HEK293 (cell line): ENCODE results near the gene KCNAB2.

Experiments used
- CTCF ChIA-PET: fragments of 350-600 bp; formaldehyde crosslinking; extraction: SDS; loops from one replicate; lab custom pipeline; 2021; ENCODE audit warnings: antibody characterized with exemption; lab: Yijun Ruan, JAX
- POLR2A ChIA-PET: fragments of 300-600 bp; formaldehyde crosslinking; extraction: SDS; loops from one replicate; lab custom pipeline; 2020; ENCODE audit warnings: antibody characterized with exemption, inconsistent platforms; lab: Yijun Ruan, JAX
- H3K27ac ChIP-seq: fragments of 200-500 bp; sonication (Bioruptor generic); 2 replicates; pipeline ENCODE4 v1.5.1; 2014; ENCODE audit warnings: low read depth, low read length, control low read depth, inconsistent platforms; ENCODE audit errors: extremely low read depth
- H3K36me3 ChIP-seq, 2 experiments: fragments of 200-500 bp in 1 of 2; sonication (Bioruptor generic) in 1 of 2; 1 replicate in 1 of 2; 2 replicates in 1 of 2; pipeline ENCODE4 v1.5.1; 2014 to 2017; ENCODE audit warnings: inconsistent platforms in 2 of 2, low read length in 2 of 2; ENCODE audit not compliant: control insufficient read depth in 2 of 2, insufficient read depth in 1 of 2
- H3K4me1 ChIP-seq: fragments of 200-500 bp; sonication (Bioruptor generic); 2 replicates; pipeline ENCODE4 v1.5.1; 2014; ENCODE audit warnings: mild to moderate bottlenecking, low read length, inconsistent platforms; ENCODE audit not compliant: control insufficient read depth, insufficient read depth
- H3K4me3 ChIP-seq: 2 replicates; pipeline ENCODE4 v1.5.1; 2011; ENCODE audit warnings: low read depth, mild to moderate bottlenecking, control low read depth, low read length, moderate library complexity
- H3K9me3 ChIP-seq: fragments of 200-500 bp; sonication (Bioruptor generic); 2 replicates; pipeline ENCODE4 v1.5.1; 2014; ENCODE audit warnings: low read depth, low read length, inconsistent platforms; ENCODE audit not compliant: control insufficient read depth, insufficient read depth
- GLIS1 ChIP-seq: fragments of 450-650 bp; formaldehyde crosslinking; IDR thresholded peaks from 2 replicates; pipeline ENCODE4 v1.5.1; 2016; ENCODE audit warnings: missing biosample characterization, missing genetic modification characterization
- HOXA7 ChIP-seq: sonication (generic); formaldehyde crosslinking; IDR thresholded peaks from 2 replicates; pipeline ENCODE4 v1.8.1; 2022; ENCODE audit warnings: missing genetic modification reagents, borderline replicate concordance
- KLF7 ChIP-seq: fragments of 450-650 bp; formaldehyde crosslinking; IDR thresholded peaks from 2 replicates; pipeline ENCODE4 v1.5.1; 2016; ENCODE audit warnings: missing biosample characterization, missing genetic modification characterization, borderline replicate concordance
- MZF1 ChIP-seq: fragments of 450-650 bp; formaldehyde crosslinking; IDR thresholded peaks from 2 replicates; pipeline ENCODE4 v1.5.1; 2017; ENCODE audit warnings: missing biosample characterization, missing genetic modification characterization, borderline replicate concordance
- SP2 ChIP-seq: fragments of 450-650 bp; formaldehyde crosslinking; IDR thresholded peaks from 2 replicates; pipeline ENCODE4 v1.5.1; 2016; ENCODE audit warnings: missing biosample characterization, missing genetic modification characterization
- ZFP69B ChIP-seq: fragments of 450-650 bp; formaldehyde crosslinking; IDR thresholded peaks from 2 replicates; pipeline ENCODE4 v1.5.1; 2016; ENCODE audit warnings: missing biosample characterization, missing genetic modification characterization
- ZNF112 ChIP-seq: fragments of 450-650 bp; formaldehyde crosslinking; IDR thresholded peaks from 2 replicates; pipeline ENCODE4 v1.5.0; 2017; ENCODE audit warnings: missing biosample characterization, missing genetic modification characterization
- ZNF174 ChIP-seq: fragments of 450-650 bp; formaldehyde crosslinking; IDR thresholded peaks from 2 replicates; pipeline ENCODE4 v1.5.0; 2017; ENCODE audit warnings: missing biosample characterization, mild to moderate bottlenecking, missing genetic modification characterization
- ZNF184 ChIP-seq: fragments of 450-650 bp; IDR thresholded peaks from 2 replicates; pipeline ENCODE4 v1.5.1; 2018; ENCODE audit warnings: missing biosample characterization, mild to moderate bottlenecking, missing genetic modification characterization
- ZNF248 ChIP-seq: fragments of 450-650 bp; formaldehyde crosslinking; IDR thresholded peaks from 2 replicates; pipeline ENCODE4 v1.5.1; 2017; ENCODE audit warnings: missing biosample characterization, missing genetic modification characterization
- ZNF529 ChIP-seq: fragments of 450-650 bp; formaldehyde crosslinking; IDR thresholded peaks from 2 replicates; pipeline ENCODE4 v1.5.1; 2017; ENCODE audit warnings: missing genetic modification characterization, missing biosample characterization; ENCODE audit not compliant: insufficient replicate concordance
- ZNF558 ChIP-seq: fragments of 450-650 bp; formaldehyde crosslinking; IDR thresholded peaks from 2 replicates; pipeline ENCODE4 v1.5.1; 2016; ENCODE audit warnings: missing biosample characterization, missing genetic modification characterization
- ZNF785 ChIP-seq: fragments of 450-650 bp; formaldehyde crosslinking; IDR thresholded peaks from 2 replicates; pipeline ENCODE4 v1.5.1; 2016; ENCODE audit warnings: missing biosample characterization, missing genetic modification characterization

The KCNAB2 gene

DNA sequence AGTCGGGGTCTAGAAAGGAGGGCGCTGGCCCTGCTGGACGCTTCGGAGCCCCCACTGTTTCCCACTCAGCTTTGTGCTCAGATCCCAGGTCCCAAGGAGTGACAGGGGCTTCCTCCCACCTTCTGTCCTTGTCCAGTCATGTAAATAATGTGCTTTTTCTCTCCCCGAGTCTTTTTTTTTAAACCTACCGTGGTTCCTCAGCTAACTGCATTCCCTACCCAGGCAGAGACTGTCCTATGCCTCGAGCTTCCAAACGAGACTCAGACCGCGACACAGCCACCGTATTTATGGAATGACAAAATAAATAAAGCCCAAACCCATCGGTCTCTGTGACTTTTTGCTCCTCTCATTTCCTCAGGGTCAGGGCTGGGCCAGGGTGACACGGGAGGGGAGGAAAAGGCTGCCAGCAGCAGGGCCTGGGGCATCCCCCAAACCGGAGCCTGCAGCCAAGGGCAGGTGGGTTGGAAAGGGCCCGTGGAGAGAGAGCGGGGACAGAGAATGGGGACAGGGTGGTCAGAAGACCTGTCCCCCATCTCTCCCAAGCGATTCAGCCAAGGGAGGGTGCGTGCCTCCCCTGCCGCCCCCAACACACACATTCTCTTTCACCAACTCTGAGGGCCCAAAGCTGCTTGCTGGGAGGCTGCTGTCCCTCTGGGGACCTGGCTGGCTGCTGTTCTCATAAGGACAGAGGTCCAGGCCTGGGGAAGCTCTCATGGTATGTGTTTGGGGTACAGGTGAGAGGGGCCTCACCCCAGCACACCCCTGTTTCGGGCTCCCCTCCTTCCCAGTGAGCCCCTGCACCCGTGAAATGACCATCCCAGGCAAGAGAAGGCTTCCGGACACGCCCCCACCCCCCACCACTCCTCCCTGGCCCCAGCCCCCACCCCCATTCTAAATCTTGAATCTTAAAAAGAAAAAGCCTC is 55.4 kb downstream of the KCNAB2 start:
- Histone ChIP-seq H3K4me3 (no peak overlapping the region), H3K36me3 (no peaks in the 10 kb centered on the region), H3K9me3 (no peaks in the 10 kb centered on the region)
- TF ChIP-seq ZNF248 (tag by site-specific recombination) = no peak
- TF ChIP-seq, all 188 proteins: peak for 0
- Histone ChIP-seq H3K4me1 (no peaks in the 10 kb centered on the region), H3K27ac (no peak overlapping the region)
- CTCF ChIA-PET = interaction anchor here (0.9 kb wide), 1 partner anchor 66 kb away, joined by 3 read pairs; no protein-coding TSS in a partner anchor
- POLR2A ChIA-PET = no interaction called here

DNA sequence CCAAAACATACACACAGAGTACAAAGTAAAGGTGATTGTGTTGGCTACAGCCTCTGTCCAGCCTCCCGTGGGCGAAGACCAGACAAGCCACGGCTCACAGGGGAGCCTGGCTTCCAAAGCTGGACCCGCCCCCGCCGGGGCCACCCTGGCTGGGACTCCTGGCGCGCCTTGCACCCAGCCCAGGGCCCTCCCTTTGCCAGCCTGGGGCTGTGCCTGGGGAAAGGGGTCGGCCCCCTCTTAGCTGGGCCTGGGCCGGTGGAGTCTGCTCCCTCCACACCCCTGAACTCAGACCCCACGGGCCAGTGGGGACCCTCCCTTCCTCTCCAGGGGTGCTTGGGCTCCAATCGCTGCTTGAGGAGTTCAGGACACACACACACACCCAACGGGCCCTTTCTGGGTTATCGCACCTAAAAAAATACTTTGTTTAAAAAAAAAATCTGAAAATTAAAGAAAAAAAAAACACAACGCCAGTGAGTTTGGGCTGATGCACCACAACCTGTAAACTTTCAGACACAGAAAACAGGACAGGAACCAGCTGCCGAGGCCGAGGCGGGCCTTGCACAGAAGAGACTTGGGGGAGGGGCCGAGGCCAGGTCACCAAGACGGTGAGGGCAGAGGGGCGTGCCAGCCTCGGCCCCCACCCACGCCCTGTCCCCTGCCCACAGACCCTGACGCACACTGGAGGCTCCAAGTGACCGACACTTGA is 56.3 kb downstream of the KCNAB2 start:
- CTCF ChIA-PET = no interaction called here
- Histone ChIP-seq H3K4me1 (no peaks in the 10 kb centered on the region), H3K27ac (no peak overlapping the region), H3K9me3 (no peaks in the 10 kb centered on the region), H3K36me3 (no peaks in the 10 kb centered on the region), H3K4me3 (no peak overlapping the region)
- 0 out of 2 replicates have a peak, but pooled peaks have one; percentile 8 for TF ChIP-seq SP2 (tag by site-specific recombination)
- TF ChIP-seq ZFP69B (tag by site-specific recombination) = no peak
- POLR2A ChIA-PET = no interaction called here

DNA sequence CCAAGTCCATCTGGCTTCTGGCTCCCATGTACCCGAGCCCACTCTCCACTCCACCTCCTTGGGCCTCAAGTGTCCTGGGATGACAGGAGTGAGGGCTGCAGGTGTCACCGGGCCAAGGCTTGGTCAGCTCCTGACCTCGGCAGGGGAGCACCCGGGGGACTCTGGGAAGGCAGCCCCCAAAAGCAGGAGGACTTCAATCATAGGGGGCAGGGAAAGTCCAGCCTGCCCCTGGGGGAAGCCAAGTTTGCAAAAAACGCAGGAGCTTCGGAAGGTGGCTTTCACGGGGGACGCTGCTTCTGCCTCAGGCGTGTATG is 56.8 kb downstream of the KCNAB2 start:
- H3K36me3 ChIP-seq = no peaks in the 10 kb centered on the region
- ChIA-PET POLR2A (no interaction called here), CTCF (no interaction called here)
- H3K9me3 ChIP-seq = no peaks in the 10 kb centered on the region
- no peak overlapping the region for H3K4me3 ChIP-seq
- TF ChIP-seq ZNF558 (tag by site-specific recombination) (no peak), HOXA7 (CRISPR knock-in tag) (no peak), ZNF785 (tag by site-specific recombination) (no peak)
- H3K4me1 ChIP-seq = no peaks in the 10 kb centered on the region
- H3K27ac ChIP-seq = no peak overlapping the region

DNA sequence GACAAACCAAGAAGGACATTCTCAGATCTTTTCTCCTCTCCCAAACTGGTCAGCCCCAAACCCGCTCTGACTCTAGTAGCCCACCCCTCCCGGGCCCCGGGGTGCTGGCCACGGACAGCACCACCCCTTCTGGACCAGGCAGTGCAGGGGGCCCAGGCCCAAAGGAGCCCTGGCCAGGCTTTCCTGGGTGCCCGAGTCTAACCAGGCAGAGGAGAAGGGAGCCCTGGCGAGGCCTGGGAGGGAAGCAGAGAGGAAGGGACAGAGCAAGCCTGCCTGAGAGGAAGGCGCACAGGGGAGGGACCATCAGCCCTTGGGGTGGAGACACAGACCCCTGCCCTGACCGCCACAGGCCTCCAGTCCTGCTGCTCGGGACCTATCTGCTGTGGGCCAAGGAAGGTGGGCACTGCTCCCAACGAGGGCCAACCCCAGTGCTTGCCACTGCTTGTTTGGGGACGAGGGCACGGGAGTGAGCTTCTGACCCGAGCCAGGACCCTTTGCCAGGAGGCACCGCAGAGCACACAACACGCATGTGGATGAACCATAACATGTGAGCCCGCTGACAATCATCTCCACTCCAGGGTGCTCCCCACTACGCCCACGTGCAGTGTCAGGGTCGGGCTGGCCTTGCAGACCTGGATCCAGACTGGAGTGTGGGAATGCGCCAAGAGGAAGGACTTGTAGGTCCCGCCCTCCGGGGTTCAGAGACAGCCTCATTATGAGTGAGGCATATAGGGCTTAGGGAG is 57.6 kb downstream of the KCNAB2 start:
- Histone ChIP-seq H3K27ac (no peak overlapping the region), H3K36me3 (no peaks in the 10 kb centered on the region), H3K9me3 (no peaks in the 10 kb centered on the region), H3K4me3 (no peak overlapping the region), H3K4me1 (no peaks in the 10 kb centered on the region)
- no peak for TF ChIP-seq ZNF112 (tag by site-specific recombination)
- no peak for TF ChIP-seq ZNF174 (tag by site-specific recombination)
- no peak for TF ChIP-seq ZNF529 (tag by site-specific recombination)
- no peak for TF ChIP-seq KLF7 (tag by site-specific recombination)
- no peak for TF ChIP-seq GLIS1
- TF ChIP-seq ZNF184 (tag by site-specific recombination) = no peak
- no peak for TF ChIP-seq MZF1
- POLR2A ChIA-PET = no interaction called here
- CTCF ChIA-PET = interaction anchor here (1.0 kb wide), 1 partner anchor 9 kb away, joined by 3 read pairs; no protein-coding TSS in a partner anchor
